Measurements from ENCODE around the gene RNF112. TPM values are rescaled to one million over a fixed set of nuclear protein-coding genes. Genes with fewer than 3 reads are reported as not detected.

Gene RNF112
- total and polyA plus RNA-seq, 2 of the 8 experiments (the other 6 are each of a cell fraction or from before 2014, with no cell fraction given) = 1.1 to 2.2 TPM

DNA sequence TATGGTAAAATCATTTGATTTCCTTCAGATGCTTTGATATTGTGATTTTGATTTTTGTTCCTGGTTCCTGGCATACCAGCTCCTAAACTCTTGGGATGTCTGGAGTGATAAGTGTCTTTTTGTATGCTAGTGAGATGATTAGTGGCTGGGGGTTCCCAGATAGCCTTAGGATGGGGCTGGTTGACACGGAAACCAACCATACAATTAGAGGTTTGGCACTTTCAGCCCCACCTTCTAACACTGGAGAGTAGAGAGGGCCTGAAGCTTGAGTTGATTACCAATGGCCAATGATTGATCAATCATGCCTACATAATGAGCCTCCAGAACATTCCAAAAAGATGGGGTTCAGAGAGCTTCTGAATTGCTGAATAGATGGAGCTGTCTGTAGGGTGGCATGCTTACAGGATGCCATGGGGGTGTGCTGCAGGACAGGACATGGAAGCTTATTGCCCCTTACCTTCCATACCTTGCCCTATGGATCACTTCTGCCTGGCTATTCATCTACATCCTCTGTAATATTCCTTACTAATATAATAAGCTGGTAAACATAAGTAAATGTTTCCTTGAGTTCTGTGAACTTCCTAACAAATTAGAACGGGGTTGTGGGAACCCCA is 22.8 kb downstream of the RNF112 start:
- ChIA-PET POLR2A (ENCODE audit: partially characterized antibody) (interaction anchor here (0.7 to 2.1 kb wide), 5 partner anchors 9 to 70 kb away, joined by 3 to 5 read pairs (median 3); no protein-coding TSS in a partner anchor), CTCF (ENCODE audit: partially characterized antibody) (interaction anchor here (0.6 to 4.4 kb wide), 36 partner anchors 9 to 333 kb away, joined by 3 to 31 read pairs (median 4); partner anchors contain the start of genes ALDH3A2 and B9D1)
- Histone ChIP-seq H4K20me1 (replicated peaks in 1 of 2; ENCODE audit: control insufficient read depth in 1 of 2, insufficient read depth in 2 of 2, low read length in 2 of 2) (no peaks in the 10 kb centered on the region), H3K27me3 (replicated peaks in 1 of 4; ENCODE audit: control insufficient read depth in 3 of 4, extremely low read depth in 1 of 4, insufficient read depth in 3 of 4, low read length in 3 of 4) (no peaks in the 10 kb centered on the region), H3K4me1 (replicated peaks in 1 of 4; ENCODE audit: control insufficient read depth in 3 of 4, insufficient read depth in 4 of 4, low read length in 3 of 4) (peaks cover 5 to 16% (median 11%) of the 10 kb centered on the region in 4 experiments), H3K79me1 (ENCODE audit: low read depth, low read length) (no peaks in the 10 kb centered on the region), H3K27ac (ENCODE audit: low read depth, low read length) (no peak overlapping the region), H2BK12ac (ENCODE audit: low read depth, low read length) (no peak overlapping the region; the same call in 1 of the 2 replicates), H4K5ac (ENCODE audit: insufficient read length, low read depth, low read length) (no peak overlapping the region), H4K91ac (replicated peaks; ENCODE audit: insufficient read length, low read length) (peak overlapping the region; percentile 36), H3K9ac (replicated peaks in 1 of 4; ENCODE audit: extremely low read depth in 1 of 4, low read depth in 3 of 4, low read length in 3 of 4) (no peak overlapping the region), H2BK15ac (ENCODE audit: low read length) (no peak overlapping the region; the same call in 1 of the 2 replicates), H3K23ac (ENCODE audit: insufficient read length) (no peak overlapping the region), H3K18ac (ENCODE audit: extremely low read depth, low read length) (no peak overlapping the region; the same call in 1 of the 2 replicates), H2BK120ac (replicated peaks; ENCODE audit: low read depth, low read length) (peak overlapping the region; percentile 71), H3K4me3 (ENCODE audit: extremely low read depth in 1 of 4, insufficient read depth in 2 of 4, low read depth in 3 of 4, low read length in 4 of 4) (peak overlapping the region in 1 of 4 experiments; percentile 31; a peak in 2 of 8 replicates), H4K8ac (ENCODE audit: extremely low read depth, insufficient read depth, low read length) (no peak overlapping the region), H3K9me3 (ENCODE audit: insufficient read depth in 2 of 2, low read depth in 1 of 2, low read length in 1 of 2) (no peaks in the 10 kb centered on the region), H3K56ac (replicated peaks; ENCODE audit: insufficient read length, low read depth, low read length) (no peak overlapping the region), H3K14ac (ENCODE audit: insufficient read length) (no peak overlapping the region), H2AFZ (ENCODE audit: low read length) (no peak overlapping the region), H3K4me2 (ENCODE audit: insufficient read depth in 1 of 2, low read depth in 2 of 2, low read length in 2 of 2) (peak overlapping the region; percentile 28 to 43; a peak in 3 of 4 replicates), H3K4ac (replicated peaks; ENCODE audit: insufficient read length, low read depth, low read length) (peak overlapping the region; percentile 32), H3K36me3 (ENCODE audit: control insufficient read depth in 2 of 4, insufficient read depth in 4 of 4, low read length in 3 of 4) (no peaks in the 10 kb centered on the region), H3K23me2 (ENCODE audit: low read depth, low read length) (peaks cover 2% of the 10 kb centered on the region; the same call in 1 of the 2 replicates), H2AK5ac (ENCODE audit: low read depth, low read length) (no peak overlapping the region), H2BK5ac (ENCODE audit: low read depth, low read length) (peak overlapping the region; percentile 39; the same call in 1 of the 2 replicates), H3K79me2 (ENCODE audit: control insufficient read depth in 1 of 2, insufficient read depth in 2 of 2, low read length in 2 of 2) (no peaks in the 10 kb centered on the region), H2BK20ac (ENCODE audit: low read length) (peak overlapping the region; percentile 74)
- DNase-seq (ENCODE audit: low read depth in 1 of 2, low spot score in 2 of 2) (no peak), FAIRE-seq (no peak)
- WGBS, 2 experiments (ENCODE audit: extremely low coverage in 1 of 2, insufficient coverage in 1 of 2, insufficient read length in 1 of 2, insufficient replicate concordance in 2 of 2, low coverage in 1 of 2, low lambda C conversion rate in 2 of 2, missing lambda C conversion rate in 1 of 2) = 87% methylated on average over 2 of the region's 2 CpGs; no CpG with 5 or more reads in 1 of the 2 experiments
- TF ChIP-seq RAD21 (IDR thresholded peaks at IDR 0.05 in 1 of 2, conservative IDR thresholded peaks at IDR 0.05 in 1 of 2; ENCODE audit: low read depth in 2 of 2, low read length in 2 of 2) = peak; percentile 79 to 83
- TF ChIP-seq, protein P1, sequence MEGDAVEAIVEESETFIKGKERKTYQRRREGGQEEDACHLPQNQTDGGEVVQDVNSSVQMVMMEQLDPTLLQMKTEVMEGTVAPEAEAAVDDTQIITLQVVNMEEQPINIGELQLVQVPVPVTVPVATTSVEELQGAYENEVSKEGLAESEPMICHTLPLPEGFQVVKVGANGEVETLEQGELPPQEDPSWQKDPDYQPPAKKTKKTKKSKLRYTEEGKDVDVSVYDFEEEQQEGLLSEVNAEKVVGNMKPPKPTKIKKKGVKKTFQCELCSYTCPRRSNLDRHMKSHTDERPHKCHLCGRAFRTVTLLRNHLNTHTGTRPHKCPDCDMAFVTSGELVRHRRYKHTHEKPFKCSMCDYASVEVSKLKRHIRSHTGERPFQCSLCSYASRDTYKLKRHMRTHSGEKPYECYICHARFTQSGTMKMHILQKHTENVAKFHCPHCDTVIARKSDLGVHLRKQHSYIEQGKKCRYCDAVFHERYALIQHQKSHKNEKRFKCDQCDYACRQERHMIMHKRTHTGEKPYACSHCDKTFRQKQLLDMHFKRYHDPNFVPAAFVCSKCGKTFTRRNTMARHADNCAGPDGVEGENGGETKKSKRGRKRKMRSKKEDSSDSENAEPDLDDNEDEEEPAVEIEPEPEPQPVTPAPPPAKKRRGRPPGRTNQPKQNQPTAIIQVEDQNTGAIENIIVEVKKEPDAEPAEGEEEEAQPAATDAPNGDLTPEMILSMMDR (IDR thresholded peaks at IDR 0.05; ENCODE audit: control extremely low read depth in 1 of 3, insufficient read depth in 1 of 3, low read depth in 1 of 3, low read length in 3 of 3) = peak; percentile 56 to 66 (median 58)
- no peak for TF ChIP-seq FOSL1 (IDR thresholded peaks at IDR 0.05; ENCODE audit: insufficient read depth, low read depth, low read length)

Data from H1 (cell line).